SK-N-SH treated with all-trans-retinoic acid at 6 μM for 48 hours (cell line): ENCODE results near the gene UBA3.

ENCODE experiments used
- ATAC-seq: fragments of 200-7000 bp; cut with Tn5 transposase; 3 replicates; pipeline ENCODE4 v1.9.1; 2020; ENCODE audit warnings: mild to moderate bottlenecking, moderate library complexity
- ARNTL ChIP-seq: fragments of 450-650 bp; formaldehyde crosslinking; IDR thresholded peaks from 2 replicates; pipeline ENCODE4 v1.5.0; 2020; ENCODE audit warnings: low read depth, mild to moderate bottlenecking, moderate library complexity, borderline replicate concordance
- BACH2 ChIP-seq: fragments of 250-450 bp; sonication (Bioruptor Pico); IDR thresholded peaks from 2 replicates; pipeline ENCODE4 v1.9.0; 2021; ENCODE audit warnings: mild to moderate bottlenecking, borderline replicate concordance
- CSDC2 ChIP-seq: fragments of 250-450 bp; sonication (Bioruptor Pico); IDR thresholded peaks from 2 replicates; pipeline ENCODE4 v1.5.0; 2020; ENCODE audit warnings: mild to moderate bottlenecking, moderate library complexity
- ESRRG ChIP-seq: fragments of 250-450 bp; sonication (Bioruptor Pico); IDR thresholded peaks from 2 replicates; pipeline ENCODE4 v1.6.1; 2021; ENCODE audit warnings: mild to moderate bottlenecking
- PPARA ChIP-seq: fragments of 250-450 bp; sonication (Bioruptor Pico); IDR thresholded peaks from 2 replicates; pipeline ENCODE4 v1.5.0; 2020; ENCODE audit warnings: mild to moderate bottlenecking, borderline replicate concordance
- RARB ChIP-seq: fragments of 250-450 bp; sonication (Bioruptor Pico); IDR thresholded peaks from 2 replicates; pipeline ENCODE4 v1.8.0; 2021; ENCODE audit warnings: mild to moderate bottlenecking, moderate library complexity
- SNAI2 ChIP-seq: fragments of 250-450 bp; sonication (Bioruptor Pico); IDR thresholded peaks from 2 replicates; pipeline ENCODE4 v1.5.0; 2020; ENCODE audit warnings: mild to moderate bottlenecking, moderate library complexity
- TCF4 ChIP-seq: fragments of 250-450 bp; sonication (Bioruptor Pico); IDR thresholded peaks from 2 replicates; pipeline ENCODE4 v1.8.0; 2021; ENCODE audit warnings: mild to moderate bottlenecking, moderate library complexity, borderline replicate concordance
- TOX ChIP-seq: fragments of 250-450 bp; sonication (Bioruptor Pico); IDR thresholded peaks from 2 replicates; pipeline ENCODE4 v1.8.0; 2021; ENCODE audit warnings: mild to moderate bottlenecking, moderate library complexity, borderline replicate concordance
- ZFP3 ChIP-seq: fragments of 250-450 bp; sonication (Bioruptor Pico); IDR thresholded peaks from 2 replicates; pipeline ENCODE4 v1.5.0; 2020; ENCODE audit warnings: mild to moderate bottlenecking, moderate library complexity
- ZFP30 ChIP-seq: fragments of 450-650 bp; formaldehyde crosslinking; IDR thresholded peaks from 2 replicates; pipeline ENCODE4 v1.5.0; 2022; ENCODE audit warnings: mild to moderate bottlenecking, moderate library complexity
- ZNF70 ChIP-seq: fragments of 450-650 bp; formaldehyde crosslinking; IDR thresholded peaks from 2 replicates; pipeline ENCODE4 v1.5.0; 2020; ENCODE audit warnings: mild to moderate bottlenecking, moderate library complexity
- ZNF8 ChIP-seq: fragments of 450-650 bp; formaldehyde crosslinking; IDR thresholded peaks from 2 replicates; pipeline ENCODE4 v1.5.0; 2020; ENCODE audit warnings: mild to moderate bottlenecking, moderate library complexity
- TF ChIP-seq, protein P1 (sequence below): fragments of 250-450 bp; sonication (Bioruptor Pico); IDR thresholded peaks from 2 replicates; pipeline ENCODE4 v1.5.0; 2020; ENCODE audit warnings: mild to moderate bottlenecking, moderate library complexity
- TF ChIP-seq, protein P2 (sequence below): fragments of 250-450 bp; sonication (Bioruptor Pico); IDR thresholded peaks from 2 replicates; pipeline ENCODE4 v1.5.1; 2020; ENCODE audit warnings: low read depth, mild to moderate bottlenecking, moderate library complexity
- TF ChIP-seq, protein P3 (sequence below): fragments of 250-450 bp; sonication (Bioruptor Pico); IDR thresholded peaks from 2 replicates; pipeline ENCODE4 v1.8.0; 2021; ENCODE audit warnings: low read depth, mild to moderate bottlenecking, moderate library complexity, borderline replicate concordance
- TF ChIP-seq, protein P4 (sequence below): fragments of 250-450 bp; sonication (Bioruptor Pico); IDR thresholded peaks from 2 replicates; pipeline ENCODE4 v1.8.0; 2020; ENCODE audit warnings: mild to moderate bottlenecking, moderate library complexity, borderline replicate concordance
- TF ChIP-seq, protein P5 (sequence below): fragments of 250-450 bp; sonication (Bioruptor Pico); IDR thresholded peaks from 2 replicates; pipeline ENCODE4 v1.5.1; 2021; ENCODE audit warnings: mild to moderate bottlenecking, moderate library complexity

The UBA3 gene

DNA sequence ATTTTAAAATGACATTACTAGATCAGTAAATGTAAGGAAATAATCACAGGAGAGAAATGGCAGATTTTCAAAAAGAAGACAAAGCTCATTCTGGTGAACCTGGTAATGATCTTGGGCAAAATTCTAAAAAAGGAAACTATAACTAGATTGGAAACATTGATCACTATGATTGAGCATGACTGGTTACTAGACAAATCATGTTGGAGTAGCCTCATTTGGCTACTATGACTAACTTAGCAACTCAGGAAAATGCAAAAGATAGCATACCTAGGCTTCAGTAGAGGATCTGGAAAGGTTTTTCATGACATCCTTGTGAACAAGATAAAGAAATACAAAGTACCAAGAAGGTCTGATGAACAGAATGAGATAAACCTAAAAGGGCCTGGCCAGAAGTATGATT is 20.5 kb downstream of the UBA3 start:
- TF ChIP-seq, protein P1, sequence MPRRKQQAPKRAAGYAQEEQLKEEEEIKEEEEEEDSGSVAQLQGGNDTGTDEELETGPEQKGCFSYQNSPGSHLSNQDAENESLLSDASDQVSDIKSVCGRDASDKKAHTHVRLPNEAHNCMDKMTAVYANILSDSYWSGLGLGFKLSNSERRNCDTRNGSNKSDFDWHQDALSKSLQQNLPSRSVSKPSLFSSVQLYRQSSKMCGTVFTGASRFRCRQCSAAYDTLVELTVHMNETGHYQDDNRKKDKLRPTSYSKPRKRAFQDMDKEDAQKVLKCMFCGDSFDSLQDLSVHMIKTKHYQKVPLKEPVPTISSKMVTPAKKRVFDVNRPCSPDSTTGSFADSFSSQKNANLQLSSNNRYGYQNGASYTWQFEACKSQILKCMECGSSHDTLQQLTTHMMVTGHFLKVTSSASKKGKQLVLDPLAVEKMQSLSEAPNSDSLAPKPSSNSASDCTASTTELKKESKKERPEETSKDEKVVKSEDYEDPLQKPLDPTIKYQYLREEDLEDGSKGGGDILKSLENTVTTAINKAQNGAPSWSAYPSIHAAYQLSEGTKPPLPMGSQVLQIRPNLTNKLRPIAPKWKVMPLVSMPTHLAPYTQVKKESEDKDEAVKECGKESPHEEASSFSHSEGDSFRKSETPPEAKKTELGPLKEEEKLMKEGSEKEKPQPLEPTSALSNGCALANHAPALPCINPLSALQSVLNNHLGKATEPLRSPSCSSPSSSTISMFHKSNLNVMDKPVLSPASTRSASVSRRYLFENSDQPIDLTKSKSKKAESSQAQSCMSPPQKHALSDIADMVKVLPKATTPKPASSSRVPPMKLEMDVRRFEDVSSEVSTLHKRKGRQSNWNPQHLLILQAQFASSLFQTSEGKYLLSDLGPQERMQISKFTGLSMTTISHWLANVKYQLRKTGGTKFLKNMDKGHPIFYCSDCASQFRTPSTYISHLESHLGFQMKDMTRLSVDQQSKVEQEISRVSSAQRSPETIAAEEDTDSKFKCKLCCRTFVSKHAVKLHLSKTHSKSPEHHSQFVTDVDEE (CRISPR knock-in tag) = no peak
- no peak for TF ChIP-seq PPARA (CRISPR knock-in tag)
- TF ChIP-seq RARB (CRISPR knock-in tag) = no peak
- TF ChIP-seq SNAI2 (CRISPR knock-in tag) = no peak
- no peak for TF ChIP-seq ZFP3
- TF ChIP-seq ZNF70 (CRISPR knock-in tag) = no peak
- TF ChIP-seq ARNTL (CRISPR knock-in tag) = no peak
- TF ChIP-seq TOX (CRISPR knock-in tag) = no peak
- no peak for TF ChIP-seq ESRRG (CRISPR knock-in tag)
- TF ChIP-seq, protein P2, sequence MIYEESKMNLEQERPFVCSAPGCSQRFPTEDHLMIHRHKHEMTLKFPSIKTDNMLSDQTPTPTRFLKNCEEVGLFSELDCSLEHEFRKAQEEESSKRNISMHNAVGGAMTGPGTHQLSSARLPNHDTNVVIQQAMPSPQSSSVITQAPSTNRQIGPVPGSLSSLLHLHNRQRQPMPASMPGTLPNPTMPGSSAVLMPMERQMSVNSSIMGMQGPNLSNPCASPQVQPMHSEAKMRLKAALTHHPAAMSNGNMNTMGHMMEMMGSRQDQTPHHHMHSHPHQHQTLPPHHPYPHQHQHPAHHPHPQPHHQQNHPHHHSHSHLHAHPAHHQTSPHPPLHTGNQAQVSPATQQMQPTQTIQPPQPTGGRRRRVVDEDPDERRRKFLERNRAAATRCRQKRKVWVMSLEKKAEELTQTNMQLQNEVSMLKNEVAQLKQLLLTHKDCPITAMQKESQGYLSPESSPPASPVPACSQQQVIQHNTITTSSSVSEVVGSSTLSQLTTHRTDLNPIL = no peak
- no peak for TF ChIP-seq ZFP30
- TF ChIP-seq, all 23 proteins: peak for 0

DNA sequence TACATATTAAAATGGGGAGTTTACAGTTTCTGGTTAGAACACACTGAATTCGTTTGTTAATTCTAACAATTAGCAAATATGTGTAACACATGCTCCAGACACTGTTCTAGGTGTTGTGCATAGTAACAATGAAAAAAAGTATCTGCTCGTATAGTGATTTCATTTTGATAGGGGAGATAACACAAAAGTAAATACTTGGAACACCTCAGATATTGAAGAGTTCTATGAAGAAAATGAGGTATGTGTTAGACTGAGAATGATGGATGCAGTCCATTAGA is 21.3 kb downstream of the UBA3 start:
- no peak for ATAC-seq
- TF ChIP-seq RARB (CRISPR knock-in tag) (no peak), ZFP3 (no peak), TOX (CRISPR knock-in tag) (no peak), TCF4 (no peak), SNAI2 (CRISPR knock-in tag) (no peak), ZNF8 (CRISPR knock-in tag) (no peak), ESRRG (CRISPR knock-in tag) (no peak), BACH2 (CRISPR knock-in tag) (no peak), ZNF70 (CRISPR knock-in tag) (no peak), ZFP30 (no peak), ARNTL (CRISPR knock-in tag) (no peak), CSDC2 (CRISPR knock-in tag) (no peak), PPARA (CRISPR knock-in tag) (no peak)
- TF ChIP-seq, protein P3, sequence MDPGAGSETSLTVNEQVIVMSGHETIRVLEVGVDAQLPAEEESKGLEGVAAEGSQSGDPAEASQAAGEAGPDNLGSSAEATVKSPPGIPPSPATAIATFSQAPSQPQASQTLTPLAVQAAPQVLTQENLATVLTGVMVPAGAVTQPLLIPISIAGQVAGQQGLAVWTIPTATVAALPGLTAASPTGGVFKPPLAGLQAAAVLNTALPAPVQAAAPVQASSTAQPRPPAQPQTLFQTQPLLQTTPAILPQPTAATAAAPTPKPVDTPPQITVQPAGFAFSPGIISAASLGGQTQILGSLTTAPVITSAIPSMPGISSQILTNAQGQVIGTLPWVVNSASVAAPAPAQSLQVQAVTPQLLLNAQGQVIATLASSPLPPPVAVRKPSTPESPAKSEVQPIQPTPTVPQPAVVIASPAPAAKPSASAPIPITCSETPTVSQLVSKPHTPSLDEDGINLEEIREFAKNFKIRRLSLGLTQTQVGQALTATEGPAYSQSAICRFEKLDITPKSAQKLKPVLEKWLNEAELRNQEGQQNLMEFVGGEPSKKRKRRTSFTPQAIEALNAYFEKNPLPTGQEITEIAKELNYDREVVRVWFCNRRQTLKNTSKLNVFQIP (CRISPR knock-in tag) = no peak
- TF ChIP-seq, protein P1 (CRISPR knock-in tag) = no peak
- TF ChIP-seq, protein P4, sequence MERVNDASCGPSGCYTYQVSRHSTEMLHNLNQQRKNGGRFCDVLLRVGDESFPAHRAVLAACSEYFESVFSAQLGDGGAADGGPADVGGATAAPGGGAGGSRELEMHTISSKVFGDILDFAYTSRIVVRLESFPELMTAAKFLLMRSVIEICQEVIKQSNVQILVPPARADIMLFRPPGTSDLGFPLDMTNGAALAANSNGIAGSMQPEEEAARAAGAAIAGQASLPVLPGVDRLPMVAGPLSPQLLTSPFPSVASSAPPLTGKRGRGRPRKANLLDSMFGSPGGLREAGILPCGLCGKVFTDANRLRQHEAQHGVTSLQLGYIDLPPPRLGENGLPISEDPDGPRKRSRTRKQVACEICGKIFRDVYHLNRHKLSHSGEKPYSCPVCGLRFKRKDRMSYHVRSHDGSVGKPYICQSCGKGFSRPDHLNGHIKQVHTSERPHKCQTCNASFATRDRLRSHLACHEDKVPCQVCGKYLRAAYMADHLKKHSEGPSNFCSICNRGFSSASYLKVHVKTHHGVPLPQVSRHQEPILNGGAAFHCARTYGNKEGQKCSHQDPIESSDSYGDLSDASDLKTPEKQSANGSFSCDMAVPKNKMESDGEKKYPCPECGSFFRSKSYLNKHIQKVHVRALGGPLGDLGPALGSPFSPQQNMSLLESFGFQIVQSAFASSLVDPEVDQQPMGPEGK (CRISPR knock-in tag) = no peak
- TF ChIP-seq, protein P5, sequence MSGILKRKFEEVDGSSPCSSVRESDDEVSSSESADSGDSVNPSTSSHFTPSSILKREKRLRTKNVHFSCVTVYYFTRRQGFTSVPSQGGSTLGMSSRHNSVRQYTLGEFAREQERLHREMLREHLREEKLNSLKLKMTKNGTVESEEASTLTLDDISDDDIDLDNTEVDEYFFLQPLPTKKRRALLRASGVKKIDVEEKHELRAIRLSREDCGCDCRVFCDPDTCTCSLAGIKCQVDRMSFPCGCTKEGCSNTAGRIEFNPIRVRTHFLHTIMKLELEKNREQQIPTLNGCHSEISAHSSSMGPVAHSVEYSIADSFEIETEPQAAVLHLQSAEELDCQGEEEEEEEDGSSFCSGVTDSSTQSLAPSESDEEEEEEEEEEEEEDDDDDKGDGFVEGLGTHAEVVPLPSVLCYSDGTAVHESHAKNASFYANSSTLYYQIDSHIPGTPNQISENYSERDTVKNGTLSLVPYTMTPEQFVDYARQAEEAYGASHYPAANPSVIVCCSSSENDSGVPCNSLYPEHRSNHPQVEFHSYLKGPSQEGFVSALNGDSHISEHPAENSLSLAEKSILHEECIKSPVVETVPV (CRISPR knock-in tag) = no peak

More for the DNA sequence above, 20.5 kb downstream of the UBA3 start:
- no peak for ATAC-seq
